Stimulated activated CD4-positive, alpha-beta T cell treated with anti-CD3 and anti-CD28 coated beads, Interleukin-12 subunit alpha, Interleukin-12 subunit beta, amount 100 ng/mL, for 48 hours (primary cell): ENCODE results near the gene ZNF561.
A peak's percentile ranks its signal among the peaks of the same experiment; 100 is the strongest.
"Not testable (repeated sequence)": the region's sequence is repeated elsewhere in the genome, so short reads cannot be mapped to it uniquely, and the experiment has no call there.

Experiments used
- DNase-seq, 3 donors: peaks; one replicate each; pipeline ENCODE4 v3.0.0-alpha.2; 2020; ENCODE audit warnings: low read depth in 2 of 3, low spot score in 1 of 3

ZNF561 gene

DNA sequence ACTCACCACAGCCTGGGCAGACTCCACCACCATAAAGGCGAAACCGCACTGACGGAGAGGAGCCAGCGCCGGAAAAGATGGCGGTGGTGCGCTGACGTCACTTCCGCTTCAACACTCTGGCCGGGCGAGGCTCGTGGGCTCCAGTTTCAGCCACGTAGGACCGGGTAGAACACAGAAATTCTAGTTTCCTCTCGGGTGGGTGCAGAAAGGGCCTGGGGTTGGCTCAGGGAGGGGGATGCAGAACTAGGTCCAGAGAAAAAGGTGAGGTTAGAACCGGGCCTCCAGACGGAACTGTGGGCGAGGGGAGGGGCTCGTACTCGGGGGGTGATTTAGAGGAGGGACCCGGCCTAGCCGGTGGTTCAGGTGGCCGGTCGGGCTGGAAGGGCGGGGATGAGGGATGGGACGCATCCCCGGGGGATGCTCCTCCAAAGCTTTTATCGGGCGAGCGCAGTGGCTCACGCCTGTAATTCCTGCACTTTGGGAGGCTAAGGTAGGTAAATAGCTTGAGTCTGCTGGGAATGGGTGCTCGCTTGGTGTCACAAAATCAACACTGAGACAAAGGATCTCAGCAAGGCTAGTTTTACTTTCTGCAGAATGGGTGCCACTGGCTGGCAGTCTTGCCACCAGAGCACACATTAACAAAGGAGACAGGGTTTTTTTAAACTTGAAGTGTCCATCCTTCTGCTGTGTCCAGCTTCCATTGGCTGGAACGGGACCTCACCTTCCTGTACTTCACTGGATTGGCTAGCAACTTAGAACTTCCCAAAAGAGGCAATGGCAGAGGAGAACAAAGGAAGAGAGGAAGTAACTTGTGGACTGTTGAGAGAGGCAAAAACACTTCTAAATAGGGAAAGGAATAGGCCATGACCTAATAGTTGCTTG is at the start of gene ZNF561:
TSS of gene ZNF561 (minus strand) at position 77 of the 882 bp plus-strand sequence. CDS start 1,776 bp downstream, outside the sequence.
- peak; percentile 78 to 83 (median 79) for DNase-seq

DNA sequence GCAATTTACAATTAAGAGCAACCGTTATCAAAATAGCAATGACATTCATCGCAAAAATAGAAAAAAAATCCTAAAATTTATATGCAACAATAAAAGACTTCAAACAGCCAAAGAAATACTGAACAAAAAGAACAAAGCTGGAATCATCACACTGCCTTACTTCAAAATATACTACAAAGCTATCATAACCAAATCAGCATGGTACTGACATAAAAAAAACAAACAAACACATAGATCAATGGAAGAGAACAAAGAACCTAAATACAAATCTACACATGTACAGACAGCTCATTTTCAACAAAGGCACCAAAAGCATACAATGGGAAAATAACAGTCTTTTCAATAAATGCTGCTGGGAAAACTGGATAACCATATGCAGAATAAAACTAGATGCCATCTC is 47.5 kb upstream of the ZNF561 start:
- no peak for DNase-seq

DNA sequence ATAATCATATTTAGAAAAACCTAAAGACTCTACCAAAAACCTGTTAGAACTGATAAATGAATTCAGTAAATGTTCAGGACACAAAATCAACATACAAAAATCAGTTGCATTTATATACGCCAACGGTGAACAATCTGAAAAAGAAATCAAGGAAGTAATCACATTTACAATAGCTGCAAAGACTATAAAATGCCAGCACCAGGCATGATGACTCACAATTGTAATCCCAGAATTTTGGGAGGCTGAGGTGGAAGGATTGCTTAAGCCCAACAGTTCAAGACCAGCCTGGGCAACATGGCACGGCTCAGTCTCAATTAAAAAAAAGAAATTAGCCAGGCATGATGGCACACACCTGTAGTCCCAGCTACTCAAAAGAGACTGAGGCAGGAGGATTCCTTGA is 46.9 kb upstream of the ZNF561 start:
- no peak for DNase-seq

DNA sequence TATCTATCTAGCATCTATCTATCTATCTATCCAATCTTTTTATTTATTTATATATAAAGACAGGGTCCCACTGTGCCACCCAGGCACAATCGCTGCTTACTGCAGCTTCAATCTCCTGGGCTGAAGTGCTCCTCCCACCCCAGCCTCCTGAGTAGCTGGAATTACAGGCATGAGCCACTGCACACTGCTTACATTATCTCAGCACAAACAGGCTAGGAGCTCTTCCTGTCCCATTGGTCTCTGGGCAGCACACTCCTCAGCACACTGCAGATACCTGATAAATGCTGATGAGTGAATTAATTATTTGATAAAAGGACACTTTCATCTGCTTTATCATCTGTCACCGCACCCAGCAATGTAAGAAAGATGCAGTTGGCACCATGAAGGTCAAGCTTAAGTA is 37.7 kb upstream of the ZNF561 start:
- DNase-seq, result no peak

DNA sequence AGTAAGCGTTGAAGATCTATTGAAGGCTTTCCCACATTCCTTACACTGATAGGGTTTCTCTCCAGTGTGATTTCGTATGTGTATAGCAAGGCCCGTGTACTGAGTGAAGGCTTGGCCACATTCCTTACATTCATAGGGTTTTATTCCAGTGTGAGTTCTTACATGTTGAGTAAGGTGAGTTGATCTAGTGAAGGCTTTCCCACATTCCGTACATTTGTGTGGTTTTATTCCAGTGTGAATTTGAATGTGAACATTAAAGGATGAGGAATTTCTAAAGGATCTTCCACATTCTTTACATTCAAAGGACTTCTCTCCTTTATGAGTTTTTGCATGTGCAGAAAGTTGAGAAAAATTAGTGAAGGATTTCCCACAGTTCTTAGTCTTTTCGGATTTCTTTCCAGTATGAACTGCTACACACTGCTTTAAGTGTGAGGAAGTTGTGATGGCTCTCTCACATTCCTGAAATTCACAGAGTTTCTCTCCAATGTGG is 32.1 kb upstream of the ZNF561 start:
- not testable (repeated sequence) for DNase-seq

DNA sequence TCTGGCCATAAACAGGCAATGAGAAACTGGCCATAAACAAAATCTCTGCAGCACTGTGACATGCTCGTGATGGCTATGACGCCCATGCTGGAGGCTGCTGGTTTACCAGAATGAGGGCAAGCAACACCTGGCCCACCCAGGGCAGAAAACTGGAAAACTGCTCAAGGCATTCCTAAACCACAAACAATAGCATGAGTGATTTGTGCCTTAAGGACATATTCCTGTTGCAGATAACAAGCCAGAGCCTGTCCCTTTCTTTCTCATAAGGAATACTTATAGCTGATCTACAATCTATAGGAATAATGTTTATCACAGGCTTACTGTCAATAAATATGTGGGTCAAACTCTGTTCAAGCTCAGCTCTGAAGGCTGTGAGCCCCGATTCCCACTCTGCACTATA is 30.4 kb upstream of the ZNF561 start:
- not testable (repeated sequence) for DNase-seq

DNA sequence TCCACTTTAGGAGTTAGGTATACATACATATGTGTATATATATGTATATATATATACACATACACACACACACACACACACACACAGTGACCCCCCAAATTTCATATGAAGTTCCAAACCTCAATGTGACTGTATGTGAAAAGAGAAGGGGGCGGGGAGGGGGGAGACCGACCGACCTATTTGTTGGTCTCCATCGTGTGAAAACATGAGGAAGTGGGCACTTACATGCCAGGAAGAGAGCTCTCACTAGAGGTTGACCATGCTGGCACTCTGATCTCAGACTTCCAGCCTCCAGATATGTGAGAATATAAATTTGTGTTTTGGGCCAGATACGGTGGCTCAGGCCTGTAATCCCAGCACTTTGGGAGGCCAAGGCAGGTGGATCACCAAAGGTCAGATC is 29.3 kb upstream of the ZNF561 start:
- no peak for DNase-seq

DNA sequence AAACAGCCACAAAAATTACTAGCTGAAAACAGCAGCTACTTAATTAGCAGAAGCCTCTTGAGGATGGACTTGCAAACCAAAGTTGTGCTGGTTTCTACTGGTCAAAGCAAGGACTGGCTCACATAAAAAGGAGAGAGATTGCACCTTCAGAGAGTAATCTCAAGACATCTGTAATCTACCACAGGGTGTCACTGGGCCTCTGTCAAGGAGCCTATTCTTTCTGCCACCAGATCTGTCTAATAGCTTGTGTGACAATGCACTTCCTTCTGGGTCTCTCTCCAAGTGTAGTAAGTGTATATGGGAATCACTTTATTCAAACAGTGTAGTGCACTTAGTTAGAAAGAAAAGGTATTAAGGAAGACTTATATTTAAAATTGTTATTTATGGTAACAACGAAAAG is 24.4 kb upstream of the ZNF561 start:
- no peak for DNase-seq

DNA sequence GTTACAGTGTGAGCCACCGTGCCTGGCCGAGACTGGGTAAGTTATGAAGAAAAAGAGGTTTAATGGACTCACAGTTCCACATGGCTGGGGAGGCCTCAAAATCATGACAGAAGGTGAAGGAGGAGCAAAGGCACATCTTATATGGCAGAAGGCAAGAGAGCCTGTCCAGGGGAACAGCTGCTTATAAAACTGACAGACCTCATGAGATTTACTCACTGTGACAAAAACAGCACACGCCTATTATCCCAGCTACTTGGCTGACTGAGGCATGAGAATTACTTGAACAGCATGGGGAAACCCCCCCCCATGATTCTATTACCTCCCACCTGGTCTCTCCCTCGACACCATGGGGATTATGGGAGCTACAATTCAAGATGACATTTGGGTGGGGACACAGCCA is 23.4 kb upstream of the ZNF561 start:
- no peak for DNase-seq

DNA sequence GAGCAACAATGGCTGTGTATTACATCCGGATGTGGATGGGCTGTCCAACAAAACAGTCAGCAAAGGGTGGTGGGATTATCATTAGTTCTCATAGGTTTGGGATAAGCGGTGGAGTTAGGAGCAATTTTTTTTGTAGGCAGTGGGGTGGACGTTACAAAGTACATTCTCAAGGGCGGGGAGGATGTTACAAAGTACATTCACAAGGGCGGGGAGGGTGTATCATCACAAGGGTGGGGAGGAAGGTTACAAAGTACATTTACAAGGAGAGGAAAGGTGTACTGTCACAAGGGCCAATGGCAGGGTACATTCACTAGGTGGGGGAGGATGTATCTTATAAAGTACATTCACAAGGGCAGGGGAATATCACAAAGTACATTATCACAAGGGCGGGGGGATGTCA is 20.8 kb upstream of the ZNF561 start:
- no peak for DNase-seq

DNA sequence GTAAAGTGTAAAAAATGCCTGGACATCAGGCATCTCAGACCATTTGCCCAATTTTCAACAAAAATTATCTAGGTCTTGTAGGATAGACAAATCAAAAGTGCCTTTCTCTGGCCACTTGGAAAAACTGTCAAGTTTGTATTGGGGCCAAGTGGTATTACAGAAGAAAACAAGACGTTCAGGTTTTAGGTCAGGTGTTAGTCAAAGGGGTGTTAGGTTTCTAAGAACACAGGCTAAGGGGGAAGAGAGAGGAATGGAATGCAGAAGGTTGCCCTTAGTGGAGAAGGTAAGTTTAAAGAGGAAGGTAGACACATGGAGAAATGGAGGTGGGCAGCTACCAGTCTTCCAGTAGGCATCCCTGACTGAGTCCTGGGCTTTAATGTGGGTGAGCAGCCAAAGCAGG is 19.9 kb upstream of the ZNF561 start:
- no peak for DNase-seq

DNA sequence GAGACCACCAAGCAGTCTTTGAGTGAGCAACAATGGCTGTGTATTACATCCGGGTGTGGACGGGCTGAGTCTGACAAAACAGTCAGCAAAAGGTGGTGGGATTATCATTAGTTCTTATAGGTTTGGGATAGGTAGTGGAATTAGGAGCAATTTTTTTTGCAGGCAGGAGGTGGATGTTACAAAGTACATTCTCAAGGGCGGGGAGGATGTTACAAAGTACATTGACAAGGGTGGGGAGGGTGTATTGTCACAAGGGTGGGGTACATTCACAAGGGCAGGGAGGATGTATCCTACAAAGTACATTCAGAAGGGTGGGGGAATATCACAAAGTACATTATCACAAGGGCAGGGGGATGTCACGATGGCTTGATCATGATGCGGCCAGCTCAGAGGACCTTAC is 15.0 kb upstream of the ZNF561 start:
- DNase-seq, result no peak

DNA sequence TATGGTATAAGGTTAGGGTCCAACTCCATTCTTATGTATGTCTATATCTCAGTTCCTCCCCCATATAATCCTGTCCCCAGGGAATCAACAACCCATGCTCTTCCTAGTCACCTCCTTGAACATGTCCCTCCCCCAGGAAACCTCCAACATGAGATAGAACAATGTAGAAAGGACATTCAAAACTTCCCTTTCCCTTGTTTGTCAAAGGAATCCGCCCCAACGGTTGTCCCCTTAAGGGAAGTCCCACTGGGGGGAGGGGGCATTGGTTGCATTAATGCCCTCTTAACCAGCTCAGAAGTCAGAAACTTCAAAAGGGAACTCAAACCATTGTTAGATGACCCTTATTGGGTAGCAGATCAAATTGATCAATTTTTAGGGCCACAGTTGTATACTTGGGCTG is 6.8 kb upstream of the ZNF561 start:
- no peak for DNase-seq

DNA sequence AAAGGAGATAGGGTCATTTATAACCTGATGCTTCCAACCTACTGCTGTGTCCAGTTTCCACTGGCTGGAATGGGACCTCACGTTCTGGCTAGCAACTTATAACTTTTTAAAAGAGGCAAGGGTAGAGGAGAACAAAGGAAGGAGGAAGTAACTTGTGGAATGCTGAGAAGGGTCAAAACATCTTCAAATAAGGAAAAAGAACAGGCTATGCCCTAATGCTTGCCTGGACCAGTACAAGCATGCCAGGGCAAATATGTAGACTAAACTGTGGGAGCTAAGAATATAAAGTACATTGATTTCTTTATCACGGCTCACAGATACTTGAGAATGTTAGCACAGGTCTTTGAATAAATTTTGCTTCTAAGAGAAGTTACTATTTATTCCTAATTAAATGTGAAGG is 1.5 kb upstream of the ZNF561 start:
- DNase-seq, result no peak

DNA sequence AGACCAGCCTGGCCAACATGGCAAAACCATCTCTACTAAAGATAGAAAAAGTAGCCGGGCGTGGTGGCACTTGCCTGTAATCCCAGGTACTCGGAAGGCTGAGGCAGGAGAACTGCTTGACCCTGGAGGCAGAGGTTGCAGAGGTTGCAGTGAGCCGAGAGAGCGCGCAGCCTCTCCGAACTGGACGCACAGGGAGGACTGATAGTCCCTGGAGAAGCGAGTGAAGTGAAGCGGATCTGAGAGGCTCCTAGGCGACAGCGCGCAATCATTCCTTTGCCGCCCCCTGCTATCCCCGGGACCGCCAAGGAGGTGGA is 233 bp downstream of the ZNF561 start:
- DNase-seq, result no peak

DNA sequence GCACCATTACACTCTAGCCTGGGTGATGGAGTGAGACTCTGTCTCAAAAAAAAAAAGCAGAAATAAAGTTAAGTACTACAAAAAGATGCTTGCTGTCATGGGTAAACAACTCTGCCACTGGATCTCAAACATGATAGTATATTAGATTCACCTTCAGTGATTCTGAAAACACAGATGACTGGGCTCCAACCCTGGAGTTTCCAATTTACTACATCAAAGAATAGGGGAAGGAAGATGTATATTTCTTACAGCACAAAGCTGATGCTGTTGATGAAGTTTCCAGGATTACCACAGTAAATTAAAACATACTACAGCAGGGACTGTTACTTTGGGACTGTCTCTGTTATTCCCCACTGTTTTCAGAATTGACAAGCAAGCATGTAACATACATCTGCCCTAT is 5.2 kb downstream of the ZNF561 start:
- DNase-seq, result no peak

DNA sequence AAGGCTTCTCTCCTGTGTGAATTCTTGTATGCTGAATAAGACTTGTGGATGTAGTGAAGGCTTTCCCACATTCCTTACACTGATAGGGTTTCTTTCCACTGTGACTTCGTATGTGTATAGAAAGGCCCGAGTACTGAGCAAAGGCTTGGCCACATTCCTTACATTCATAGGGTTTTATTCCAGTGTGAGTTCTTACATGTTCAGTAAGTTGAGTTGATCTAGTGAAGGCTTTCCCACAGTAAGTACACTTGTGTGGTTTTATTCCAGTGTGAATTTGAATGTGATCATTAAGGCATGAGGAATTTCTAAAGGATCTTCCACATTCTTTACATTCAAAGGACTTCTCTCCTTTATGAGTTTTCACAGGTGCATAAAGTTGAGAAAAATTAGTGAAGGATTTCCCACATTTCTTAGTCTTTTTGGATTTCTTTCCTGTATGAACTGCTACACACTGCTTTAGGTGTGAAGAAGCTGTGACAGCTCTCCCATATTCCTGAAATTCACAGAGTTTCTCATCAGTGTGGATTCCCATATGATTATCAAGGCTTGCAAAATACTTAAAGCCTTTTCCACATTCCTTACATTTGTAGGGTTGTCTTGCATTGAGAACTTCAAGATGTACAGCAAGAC is 10.4 kb downstream of the ZNF561 start:
- no peak for DNase-seq

DNA sequence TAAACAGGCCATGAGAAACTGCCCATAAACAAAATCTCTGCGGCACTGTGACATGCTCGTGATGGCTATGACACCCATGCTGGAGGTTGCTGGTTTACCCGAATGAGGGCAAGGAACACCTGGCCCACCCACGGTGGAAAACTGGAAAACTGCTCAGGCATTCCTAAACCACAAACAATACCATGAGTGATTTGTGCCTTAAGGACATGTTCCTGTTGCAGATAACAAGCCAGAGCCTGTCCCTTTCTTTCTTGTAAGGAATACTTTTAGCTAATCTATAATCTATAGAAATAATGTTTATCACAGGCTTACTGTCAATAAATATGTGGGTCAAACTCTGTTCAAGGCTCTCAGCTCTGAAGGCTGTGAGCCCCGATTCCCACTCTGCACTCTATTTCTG is 12.1 kb downstream of the ZNF561 start:
- DNase-seq, result no peak

DNA sequence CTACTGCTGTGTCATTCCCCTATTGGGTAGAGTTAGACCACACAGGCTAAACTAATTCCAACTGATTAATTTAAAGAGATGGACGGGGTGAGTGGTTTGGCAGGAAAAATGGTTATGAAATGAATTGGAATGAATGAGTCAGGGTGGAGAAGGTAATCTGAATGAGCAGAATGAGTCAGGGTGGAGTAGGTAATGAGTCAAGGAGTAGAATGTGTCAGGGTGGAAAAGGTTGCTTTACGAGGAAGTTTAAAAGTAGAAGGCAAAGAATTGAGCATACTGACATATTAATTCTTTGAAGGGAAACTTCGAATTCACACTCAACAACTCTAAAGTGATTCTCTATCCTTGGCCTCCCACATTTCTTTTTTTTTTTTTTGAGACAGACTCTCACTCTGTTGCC is 24.0 kb downstream of the ZNF561 start:
- DNase-seq, result no peak

DNA sequence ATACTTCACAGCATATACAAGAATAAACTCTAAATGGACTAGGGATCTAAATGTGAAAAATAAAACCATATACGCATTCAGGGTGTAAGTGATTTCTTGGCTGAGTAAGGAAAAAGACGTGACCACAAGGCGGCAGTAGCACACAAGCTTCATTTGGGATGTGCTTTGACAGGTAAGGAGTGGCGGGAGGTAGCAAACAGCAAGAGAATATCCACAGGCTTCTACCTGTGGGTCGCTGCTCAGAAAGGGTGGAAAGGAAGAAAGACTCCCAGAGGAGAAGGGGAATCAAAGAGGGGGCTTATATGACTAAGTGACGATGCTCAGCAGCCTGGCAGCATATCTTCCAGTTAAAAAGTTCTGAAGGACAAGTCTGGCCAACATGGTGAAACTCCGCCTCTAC is 34.3 kb downstream of the ZNF561 start:
- peak; percentile 63 to 80 (median 64) for DNase-seq

DNA sequence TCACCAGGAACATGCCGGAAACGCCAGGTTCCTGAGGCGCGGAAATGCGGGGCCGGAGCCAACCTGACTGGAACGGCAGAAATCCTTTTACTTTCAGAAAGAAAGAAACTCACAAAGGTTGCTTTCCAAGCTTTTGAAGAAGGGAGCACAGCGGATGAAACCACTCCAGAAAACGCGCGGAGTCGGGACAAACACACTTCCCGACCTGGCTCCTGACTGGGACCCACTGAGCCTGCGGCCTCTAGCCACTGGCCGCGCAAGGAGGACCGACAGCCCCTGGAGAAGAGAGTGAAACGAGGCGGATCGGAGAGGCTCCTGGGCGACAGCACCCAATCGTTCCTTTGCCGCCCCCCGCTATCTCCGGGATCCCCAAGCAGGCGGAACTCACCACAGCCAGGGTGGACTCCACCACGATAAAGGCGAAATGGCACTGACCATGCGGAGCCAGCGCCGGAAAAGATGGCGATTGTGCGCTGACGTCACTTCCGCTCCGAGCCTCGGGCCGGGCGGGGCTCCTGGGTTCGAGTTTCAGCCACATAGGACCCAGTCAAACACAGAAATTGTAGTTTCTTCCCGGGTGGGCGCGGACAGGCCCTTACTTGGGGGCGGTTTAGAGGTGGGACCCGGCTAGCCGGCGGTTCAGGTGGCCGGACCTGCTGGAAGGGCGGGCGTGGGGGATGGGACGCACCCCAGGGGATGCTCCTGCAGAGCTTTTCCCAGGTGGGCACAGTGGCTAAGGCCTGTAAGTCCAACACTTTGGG is 36.8 kb downstream of the ZNF561 start, which contains the start of gene ZNF121:
TSS of gene ZNF121 (minus strand) at position 432 of the 761 bp plus-strand sequence. CDS start 16,407 bp downstream, outside the sequence.
- peak; percentile 75 to 79 (median 76) for DNase-seq
